ENCODE results near the gene OTUB1. TPM values are rescaled to one million over a fixed set of nuclear protein-coding genes. Genes with fewer than 3 reads are reported as not detected.

OTUB1 gene
- total RNA-seq, 1 experiment from 2014 or later = 136 TPM

- ChIA-PET CTCF (no interaction called here), POLR2A (ENCODE audit: low non-redundant PET) (interaction anchor here (0.9 kb wide), 1 partner anchor 11 kb away, joined by 3 read pairs; no protein-coding TSS in a partner anchor)
- Histone ChIP-seq H3K4me3 (ENCODE audit: low read depth, low read length, poor library complexity, severe bottlenecking) (no peak overlapping the region), H3K9me3 (ENCODE audit: low read depth, low read length, poor library complexity, severe bottlenecking) (no peaks in the 10 kb centered on the region), H3K36me3 (ENCODE audit: insufficient read depth, low read length, poor library complexity, severe bottlenecking) (peaks cover 11% of the 10 kb centered on the region), H3K4me1 (ENCODE audit: insufficient read depth, low read length, poor library complexity, severe bottlenecking) (peaks cover 14% of the 10 kb centered on the region), H3K27ac (ENCODE audit: low read depth, low read length, poor library complexity, severe bottlenecking) (peak overlapping the region; percentile 41), H3K27me3 (replicated peaks; ENCODE audit: insufficient read depth, low read depth, low read length, poor library complexity) (no peaks in the 10 kb centered on the region)
- intact Hi-C loops (cut with micrococcal nuclease; ENCODE audit: unreplicated experiment) = no loop called here
- no TSS peak for BruUV-seq (replicated peaks)
- TF ChIP-seq, protein P1, sequence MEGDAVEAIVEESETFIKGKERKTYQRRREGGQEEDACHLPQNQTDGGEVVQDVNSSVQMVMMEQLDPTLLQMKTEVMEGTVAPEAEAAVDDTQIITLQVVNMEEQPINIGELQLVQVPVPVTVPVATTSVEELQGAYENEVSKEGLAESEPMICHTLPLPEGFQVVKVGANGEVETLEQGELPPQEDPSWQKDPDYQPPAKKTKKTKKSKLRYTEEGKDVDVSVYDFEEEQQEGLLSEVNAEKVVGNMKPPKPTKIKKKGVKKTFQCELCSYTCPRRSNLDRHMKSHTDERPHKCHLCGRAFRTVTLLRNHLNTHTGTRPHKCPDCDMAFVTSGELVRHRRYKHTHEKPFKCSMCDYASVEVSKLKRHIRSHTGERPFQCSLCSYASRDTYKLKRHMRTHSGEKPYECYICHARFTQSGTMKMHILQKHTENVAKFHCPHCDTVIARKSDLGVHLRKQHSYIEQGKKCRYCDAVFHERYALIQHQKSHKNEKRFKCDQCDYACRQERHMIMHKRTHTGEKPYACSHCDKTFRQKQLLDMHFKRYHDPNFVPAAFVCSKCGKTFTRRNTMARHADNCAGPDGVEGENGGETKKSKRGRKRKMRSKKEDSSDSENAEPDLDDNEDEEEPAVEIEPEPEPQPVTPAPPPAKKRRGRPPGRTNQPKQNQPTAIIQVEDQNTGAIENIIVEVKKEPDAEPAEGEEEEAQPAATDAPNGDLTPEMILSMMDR (conservative IDR thresholded peaks at IDR 0.05; ENCODE audit: low read depth, low read length) = no peak
- TF ChIP-seq EZH2 (IDR thresholded peaks at IDR 0.05; ENCODE audit: borderline replicate concordance, low read depth, low read length, poor library complexity, severe bottlenecking) = no peak
- no peak for DNase-seq (ENCODE audit: low spot score)
Measured at GRCh38 chr11:63941901-63942300, 44.3 kb upstream of the OTUB1 start.

GRCh38 chr11:63942803-63943202 is 43.4 kb upstream of the OTUB1 start:
- H3K36me3 ChIP-seq (ENCODE audit: insufficient read depth, low read length, poor library complexity, severe bottlenecking) = peaks cover 18% of the 10 kb centered on the region
- no TSS peak for BruUV-seq (replicated peaks)
- H3K4me3 ChIP-seq (ENCODE audit: low read depth, low read length, poor library complexity, severe bottlenecking) = no peak overlapping the region
- intact Hi-C loops (cut with micrococcal nuclease; ENCODE audit: unreplicated experiment) = no loop called here
- TF ChIP-seq EZH2 (IDR thresholded peaks at IDR 0.05; ENCODE audit: borderline replicate concordance, low read depth, low read length, poor library complexity, severe bottlenecking) = no peak
- TF ChIP-seq, protein P1 (conservative IDR thresholded peaks at IDR 0.05; ENCODE audit: low read depth, low read length) = no peak
- H3K27ac ChIP-seq (ENCODE audit: low read depth, low read length, poor library complexity, severe bottlenecking) = peak overlapping the region; percentile 41
- no peaks in the 10 kb centered on the region for H3K27me3 ChIP-seq (replicated peaks; ENCODE audit: insufficient read depth, low read depth, low read length, poor library complexity)
- DNase-seq (ENCODE audit: low spot score) = no peak
- POLR2A ChIA-PET (ENCODE audit: low non-redundant PET) = interaction anchor here (0.9 kb wide), 1 partner anchor 10 kb away, joined by 3 read pairs; no protein-coding TSS in a partner anchor
- CTCF ChIA-PET = no interaction called here
- H3K4me1 ChIP-seq (ENCODE audit: insufficient read depth, low read length, poor library complexity, severe bottlenecking) = peaks cover 14% of the 10 kb centered on the region
- H3K9me3 ChIP-seq (ENCODE audit: low read depth, low read length, poor library complexity, severe bottlenecking) = no peaks in the 10 kb centered on the region

- no peaks in the 10 kb centered on the region for H3K9me3 ChIP-seq (ENCODE audit: low read depth, low read length, poor library complexity, severe bottlenecking)
- H3K4me1 ChIP-seq (ENCODE audit: insufficient read depth, low read length, poor library complexity, severe bottlenecking) = peaks cover 8% of the 10 kb centered on the region
- no peak overlapping the region for H3K4me3 ChIP-seq (ENCODE audit: low read depth, low read length, poor library complexity, severe bottlenecking)
- DNase-seq (ENCODE audit: low spot score) = no peak
- H3K27me3 ChIP-seq (replicated peaks; ENCODE audit: insufficient read depth, low read depth, low read length, poor library complexity) = no peaks in the 10 kb centered on the region
- BruUV-seq (replicated peaks) = no TSS peak
- intact Hi-C loops (cut with micrococcal nuclease; ENCODE audit: unreplicated experiment) = loop anchor here (1.0 to 2.0 kb wide), 2 partner anchors 107 to 176 kb away; partner anchors contain the start of gene ZFTA
- H3K27ac ChIP-seq (ENCODE audit: low read depth, low read length, poor library complexity, severe bottlenecking) = peak overlapping the region; percentile 39
- TF ChIP-seq, protein P1 (conservative IDR thresholded peaks at IDR 0.05; ENCODE audit: low read depth, low read length) = no peak
- TF ChIP-seq EZH2 (IDR thresholded peaks at IDR 0.05; ENCODE audit: borderline replicate concordance, low read depth, low read length, poor library complexity, severe bottlenecking) = no peak
- ChIA-PET POLR2A (ENCODE audit: low non-redundant PET) (no interaction called here), CTCF (interaction anchor here (0.7 to 2.6 kb wide), 7 partner anchors 17 to 203 kb away, joined by 3 to 44 read pairs (median 4); partner anchors contain the start of genes MARK2 and ZFTA)
- peaks cover 30% of the 10 kb centered on the region for H3K36me3 ChIP-seq (ENCODE audit: insufficient read depth, low read length, poor library complexity, severe bottlenecking)
Measured at GRCh38 chr11:63944987-63945386, 41.3 kb upstream of the OTUB1 start.

Measured in A673 (cell line).